HG03457 (cell line): Measurements from ENCODE around the gene CELF2.
"Not testable (repeated sequence)": the region's sequence is repeated elsewhere in the genome, so short reads cannot be mapped to it uniquely, and the experiment has no call there.

Source experiments
- ATAC-seq: cut with Tn5 transposase; IDR thresholded peaks from one replicate; pipeline ENCODE4 v1.9.1; 2021; ENCODE audit warnings: moderate number of reproducible peaks; ENCODE audit not compliant: unreplicated experiment

CELF2 gene

DNA sequence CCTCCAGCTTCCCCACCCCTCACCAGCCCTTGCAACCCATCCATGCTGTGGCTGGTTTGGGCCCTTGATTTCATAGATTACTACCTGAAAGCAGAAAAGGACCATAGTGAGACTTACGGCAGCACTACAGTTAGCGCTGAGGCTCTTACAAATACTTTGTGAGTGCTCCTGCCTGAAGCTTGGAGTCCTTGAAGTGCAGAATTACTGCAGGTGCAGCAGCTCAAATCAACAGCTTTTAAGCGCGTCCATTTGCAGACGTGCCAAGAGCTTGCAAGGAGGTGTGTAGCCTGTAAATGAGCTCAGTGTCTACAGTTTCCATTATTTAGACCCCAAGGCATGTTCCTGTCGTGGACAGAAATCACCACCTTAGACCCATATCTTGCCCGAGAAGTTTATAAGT is 103.0 kb downstream of the CELF2 start:
- ATAC-seq, result no peak

DNA sequence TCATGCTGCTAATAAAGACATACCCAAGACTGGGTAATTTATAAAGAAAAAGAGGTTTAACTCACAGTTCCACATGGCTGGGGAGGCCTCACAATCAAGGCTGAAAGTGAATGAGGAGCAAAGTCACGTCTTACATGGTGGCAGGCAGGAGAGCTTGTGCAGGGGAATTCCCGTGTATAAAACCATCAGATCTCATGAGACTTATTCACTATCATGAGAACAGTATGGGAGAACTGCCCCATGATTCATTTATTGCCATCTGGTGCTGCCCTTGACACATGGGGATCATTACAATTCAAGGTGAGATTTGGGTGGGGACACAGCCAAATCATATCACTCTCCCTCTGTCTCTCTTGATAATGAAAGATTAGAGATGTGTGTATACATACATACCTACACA is 106.2 kb downstream of the CELF2 start:
- ATAC-seq, result not testable (repeated sequence)

DNA sequence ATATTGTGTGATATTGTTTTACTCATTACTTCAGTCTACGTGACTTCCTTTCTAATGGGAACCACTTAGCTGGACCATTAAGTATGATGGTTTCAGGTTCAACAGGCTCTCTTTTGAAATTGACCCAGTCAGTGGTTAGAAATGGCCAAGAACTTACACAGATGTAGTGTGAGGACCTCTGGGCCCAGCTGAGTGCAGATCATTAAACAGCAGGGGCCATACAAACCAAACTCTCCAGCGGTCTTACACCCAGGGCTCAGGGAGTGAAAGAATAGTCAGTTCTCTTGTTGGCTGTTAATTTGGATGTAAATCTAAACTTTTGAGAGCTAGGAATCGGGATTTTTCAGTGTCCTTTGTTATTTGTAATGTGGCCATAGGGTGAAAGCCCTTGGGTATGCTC is 107.3 kb downstream of the CELF2 start:
- no peak for ATAC-seq

DNA sequence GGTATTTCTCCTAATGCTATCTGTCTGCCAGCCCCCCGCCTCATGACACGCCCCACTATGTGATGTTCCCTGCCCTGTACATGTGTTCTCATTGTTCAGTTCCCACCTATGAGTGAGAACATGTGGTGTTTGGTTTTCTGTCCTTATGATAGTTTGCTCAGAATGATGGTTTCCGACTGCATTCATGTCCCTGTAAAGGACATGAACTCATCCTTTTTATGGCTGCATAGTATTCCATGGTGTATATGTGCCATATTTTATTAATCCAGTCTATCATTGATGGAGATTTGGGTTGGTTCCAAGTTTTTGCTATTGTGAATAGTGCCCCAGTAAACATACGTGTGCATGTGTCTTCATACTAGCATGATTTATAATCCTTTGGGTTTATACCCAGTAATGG is 109.3 kb downstream of the CELF2 start:
- not testable (repeated sequence) for ATAC-seq

DNA sequence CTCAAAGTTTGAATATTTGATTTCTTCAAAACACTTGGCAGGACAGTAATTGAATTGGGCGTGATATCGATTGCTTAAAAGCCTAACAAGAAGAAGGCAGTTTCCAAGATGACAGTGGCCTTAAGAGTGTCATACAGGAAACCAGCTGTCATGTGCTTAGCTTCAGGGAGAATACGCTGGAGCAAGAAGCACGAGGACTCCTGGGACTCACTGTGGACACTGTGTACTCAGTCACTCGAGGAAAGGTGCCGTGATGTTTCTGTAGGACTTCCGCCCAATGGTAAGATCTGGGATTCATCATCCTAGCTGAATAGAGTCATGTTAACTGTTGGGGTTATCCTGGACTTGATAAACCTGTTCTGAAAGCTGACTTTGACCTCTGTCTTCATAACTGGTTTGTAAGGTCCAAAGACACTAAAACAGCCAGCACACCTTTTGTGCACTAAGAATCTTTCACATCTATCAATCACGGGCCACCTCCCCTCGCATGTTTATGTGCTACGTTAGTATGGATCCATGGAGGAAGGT is 113.5 kb downstream of the CELF2 start:
- no peak for ATAC-seq

DNA sequence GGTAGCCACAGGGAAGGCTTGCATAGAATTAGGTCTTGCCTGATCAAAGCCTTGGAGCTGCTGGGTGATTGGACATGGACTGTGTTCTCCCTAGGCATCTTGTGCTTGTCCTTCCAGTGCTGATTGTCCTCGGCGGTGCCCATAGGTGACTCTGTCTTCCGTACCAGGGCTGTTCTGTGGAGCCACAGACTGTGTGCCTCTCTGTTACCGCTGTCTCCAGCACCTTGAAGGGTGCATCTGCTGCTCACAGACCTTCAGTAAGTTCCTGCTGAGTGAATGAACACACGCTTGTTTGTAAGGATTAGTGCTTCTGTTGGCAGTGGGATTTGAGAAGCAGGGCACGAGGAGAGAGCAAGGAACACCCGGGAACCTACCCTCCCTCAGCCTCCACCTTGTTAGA is 116.7 kb downstream of the CELF2 start:
- no peak for ATAC-seq

DNA sequence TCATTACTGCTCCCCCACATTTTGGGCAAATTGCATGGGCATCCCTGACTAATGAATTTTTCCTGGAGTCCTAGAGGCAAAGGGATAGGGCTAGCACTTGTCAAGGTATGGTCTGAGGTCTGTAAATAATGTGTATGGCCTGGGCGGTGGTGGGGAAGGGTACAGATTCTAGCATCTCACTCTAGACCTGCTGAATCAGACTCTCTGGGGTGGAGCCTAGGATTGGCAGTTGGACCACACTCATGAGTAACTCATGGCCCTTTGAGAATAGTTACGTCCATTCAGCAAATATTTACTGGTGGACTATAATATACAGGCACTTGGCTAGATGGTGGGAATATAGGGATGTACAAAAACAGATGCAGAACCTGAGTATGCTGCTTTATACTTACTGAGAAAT is 118.0 kb downstream of the CELF2 start:
- no peak for ATAC-seq

DNA sequence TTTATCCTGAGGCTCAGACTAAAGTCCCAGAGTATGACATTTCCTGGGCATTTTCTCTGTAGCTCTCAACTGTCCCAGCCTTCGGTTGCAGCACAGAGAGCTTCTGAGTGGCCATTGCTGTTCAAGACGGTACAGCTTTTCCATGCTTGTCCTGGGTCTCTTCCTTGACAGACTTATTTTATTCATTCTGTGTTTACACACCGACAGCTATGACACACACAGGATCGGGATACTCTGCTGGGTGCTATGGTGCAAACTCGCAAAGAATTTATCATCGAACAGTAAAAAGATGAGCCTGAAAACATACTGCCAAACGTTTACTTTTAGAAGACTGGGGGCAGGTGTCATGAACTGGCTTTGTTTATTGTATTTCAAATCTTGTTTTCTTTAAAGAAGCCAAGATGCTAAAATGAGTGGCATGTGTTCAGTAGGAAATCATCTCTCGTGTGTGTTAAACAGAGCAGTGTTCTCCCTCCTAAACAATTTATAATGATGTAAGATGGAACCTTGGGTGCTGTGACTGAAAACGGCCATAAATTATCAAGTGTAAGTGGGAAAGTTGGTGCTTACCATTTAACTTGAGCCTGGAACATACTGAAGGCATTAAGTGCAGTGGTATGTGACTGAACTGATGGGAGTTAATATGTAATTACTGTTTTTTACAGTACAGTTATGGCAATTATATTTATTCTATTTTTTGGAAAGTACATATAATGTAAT is 120.8 kb downstream of the CELF2 start:
- no peak for ATAC-seq

DNA sequence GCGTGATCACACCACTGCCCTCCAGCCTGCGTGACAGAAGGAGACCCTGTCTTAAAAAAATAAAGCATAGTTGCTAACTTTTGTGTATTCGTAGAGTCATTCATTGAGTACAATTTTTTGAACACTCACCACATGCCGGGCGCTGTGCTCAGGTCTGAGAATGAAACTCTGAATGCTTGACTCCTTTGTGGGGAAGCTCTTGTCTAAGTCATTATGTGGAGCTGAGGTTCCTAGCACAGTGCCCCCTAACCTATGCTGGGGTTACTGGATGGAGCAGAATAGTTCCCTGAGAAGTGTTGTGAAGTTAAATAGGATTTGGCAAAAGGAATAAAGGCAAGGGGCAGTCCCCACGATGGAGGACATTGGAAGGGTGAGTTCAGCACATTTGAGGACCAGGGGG is 123.3 kb downstream of the CELF2 start:
- ATAC-seq, result no peak

DNA sequence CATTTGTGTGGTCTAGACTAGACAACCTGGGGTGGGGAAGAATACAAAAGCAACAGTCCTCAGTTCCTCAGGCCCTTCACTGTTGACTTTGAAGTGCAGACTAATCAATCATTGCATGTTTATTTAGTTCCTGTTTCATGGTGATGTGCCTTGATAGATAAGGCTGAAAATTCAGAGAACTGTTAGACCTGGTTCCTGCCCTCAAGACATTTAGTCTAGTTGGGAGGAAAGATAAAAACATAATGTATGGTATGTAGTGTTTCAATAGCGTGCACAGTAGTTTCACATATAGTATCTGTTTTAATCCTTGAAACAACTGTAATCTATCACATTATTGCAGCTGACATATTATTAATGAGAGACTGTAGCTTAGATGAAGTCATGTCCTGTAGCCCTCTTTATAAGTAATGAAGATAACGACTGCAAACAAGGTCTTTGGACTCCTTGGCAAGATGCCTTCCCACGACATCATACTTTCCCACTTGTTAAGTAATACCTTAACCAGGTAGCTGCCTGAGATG is 124.0 kb downstream of the CELF2 start:
- ATAC-seq, result no peak

DNA sequence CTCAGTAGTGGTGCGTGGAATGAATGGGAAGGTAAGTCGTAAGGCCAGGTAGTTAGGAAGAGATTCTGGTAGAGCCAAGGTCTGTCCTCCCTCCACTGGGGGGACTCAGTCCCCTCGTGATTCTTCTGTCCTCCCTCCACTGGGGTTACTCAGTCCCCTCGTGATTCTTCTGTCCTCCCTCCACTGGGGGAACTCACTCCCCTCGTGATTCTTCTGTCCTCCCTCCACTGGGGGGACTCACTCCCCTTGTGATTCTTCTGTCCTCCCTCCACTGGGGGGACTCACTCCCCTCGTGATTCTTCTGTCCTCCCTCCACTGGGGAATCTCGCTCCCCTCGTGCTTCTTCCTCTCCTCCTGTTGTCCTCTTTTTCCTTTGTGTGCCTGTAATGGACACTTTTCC is 125.1 kb downstream of the CELF2 start:
- ATAC-seq, result no peak

DNA sequence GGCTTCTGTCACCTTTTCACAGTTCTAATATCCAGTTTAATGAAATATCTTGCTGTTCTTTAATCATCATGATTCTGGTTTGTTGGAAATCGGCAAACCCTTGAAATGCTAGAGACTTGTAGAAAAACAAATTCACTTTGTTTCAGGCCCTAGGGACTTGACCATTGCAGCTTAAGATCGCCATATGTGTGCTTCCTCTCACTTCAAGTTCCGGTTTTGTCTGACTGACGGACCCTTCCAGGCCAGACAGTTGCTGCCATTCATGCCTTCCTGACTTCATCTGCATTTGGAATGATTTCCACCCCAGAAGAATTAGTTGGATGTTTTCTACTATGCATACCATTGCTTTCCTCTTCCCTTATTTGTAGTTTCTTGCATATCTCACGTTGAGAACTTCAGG is 125.6 kb downstream of the CELF2 start:
- ATAC-seq, result no peak

DNA sequence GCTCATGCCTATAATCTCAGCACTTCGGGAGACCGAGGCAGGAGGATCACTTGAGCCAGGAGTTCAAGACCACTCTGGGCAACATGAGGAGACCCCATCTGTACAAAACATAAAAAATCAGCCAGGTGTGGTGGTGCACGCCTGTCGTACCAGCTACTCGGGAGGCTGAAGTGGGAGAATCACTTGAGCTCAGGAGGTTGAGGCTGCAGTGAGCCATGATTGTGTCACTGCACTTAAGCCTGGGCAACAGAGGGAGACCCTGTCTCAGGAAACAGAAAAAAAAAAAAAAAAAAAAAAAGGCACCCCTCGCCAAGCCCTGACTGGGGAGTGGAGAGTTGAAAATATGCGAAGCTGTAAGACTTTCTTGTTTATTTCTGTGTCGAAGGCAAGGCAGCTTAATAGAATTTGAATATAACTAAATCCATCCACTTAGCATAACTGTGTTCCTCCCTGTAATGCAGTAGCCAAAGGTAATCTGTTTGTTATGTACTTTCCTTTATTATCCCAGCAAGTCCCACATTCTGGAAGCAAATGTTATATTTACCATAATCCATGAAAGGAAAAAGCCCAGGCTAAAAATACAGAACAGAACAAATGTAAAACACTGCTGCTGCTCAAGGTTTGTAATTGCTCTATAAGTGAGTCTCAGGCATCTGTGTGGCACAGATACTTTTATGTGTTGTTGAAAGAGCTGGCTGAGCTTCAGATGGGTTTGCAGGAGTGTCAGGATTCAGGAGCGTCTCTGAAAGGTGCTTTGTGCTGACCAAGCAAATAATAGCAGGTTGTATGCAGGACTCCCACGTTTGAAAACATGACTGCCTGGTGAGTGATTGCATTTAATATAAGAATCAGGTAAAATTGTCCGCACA is 127.2 kb downstream of the CELF2 start:
- peak; percentile 15 for ATAC-seq

DNA sequence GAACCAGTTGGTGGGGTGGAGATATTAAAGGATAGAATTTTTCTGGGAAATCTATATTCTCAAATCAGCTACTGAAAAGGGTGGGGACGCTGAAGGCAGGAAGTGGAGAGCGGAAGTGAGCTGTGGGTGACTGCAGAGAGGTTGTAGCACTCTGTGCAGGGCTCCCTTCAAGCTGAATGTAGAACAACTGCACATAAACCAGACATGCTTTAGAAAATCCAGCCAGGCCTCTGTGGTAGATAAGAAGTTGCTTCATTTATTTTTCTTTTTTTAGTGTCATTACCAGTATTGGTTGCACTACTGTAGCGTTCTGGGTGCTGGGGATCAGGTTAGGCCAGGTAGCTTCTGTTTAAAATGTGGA is 127.8 kb downstream of the CELF2 start:
- ATAC-seq, result peak; percentile 72

DNA sequence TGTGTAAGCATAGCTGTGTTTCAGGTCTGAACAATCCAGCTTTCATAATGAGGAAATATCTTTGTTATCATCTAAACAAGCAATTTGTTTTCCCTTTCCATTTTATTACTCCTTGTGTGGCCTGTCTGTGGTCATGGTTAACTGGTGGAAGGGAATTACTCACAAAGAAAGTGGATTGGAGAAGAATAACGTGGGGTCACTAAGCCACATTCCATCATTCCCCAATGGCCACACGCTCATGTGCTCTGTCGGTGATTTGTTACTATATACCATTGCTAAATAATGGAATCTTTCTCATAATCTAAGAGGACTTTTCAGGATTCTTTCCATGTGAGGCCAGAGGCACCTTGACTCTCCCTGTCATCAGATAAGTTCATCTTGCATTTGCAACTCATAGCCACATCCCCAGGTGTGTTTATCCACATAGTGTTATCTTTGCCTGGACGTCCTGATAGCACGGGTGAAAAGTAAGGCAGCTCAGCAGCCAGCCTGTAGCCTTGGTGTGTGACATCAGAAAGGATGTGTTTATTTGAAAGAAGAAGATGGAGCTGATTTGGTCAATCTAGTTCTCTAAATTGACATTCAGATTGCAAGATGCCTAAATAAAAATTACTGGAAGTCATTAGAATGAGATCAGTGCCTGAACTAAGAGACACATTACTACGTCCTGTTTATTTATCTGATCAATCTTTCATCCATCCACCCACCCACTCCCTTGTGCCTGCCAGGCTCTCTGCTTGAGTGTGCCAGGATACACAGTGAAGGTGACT is 128.9 kb downstream of the CELF2 start:
- no peak for ATAC-seq

DNA sequence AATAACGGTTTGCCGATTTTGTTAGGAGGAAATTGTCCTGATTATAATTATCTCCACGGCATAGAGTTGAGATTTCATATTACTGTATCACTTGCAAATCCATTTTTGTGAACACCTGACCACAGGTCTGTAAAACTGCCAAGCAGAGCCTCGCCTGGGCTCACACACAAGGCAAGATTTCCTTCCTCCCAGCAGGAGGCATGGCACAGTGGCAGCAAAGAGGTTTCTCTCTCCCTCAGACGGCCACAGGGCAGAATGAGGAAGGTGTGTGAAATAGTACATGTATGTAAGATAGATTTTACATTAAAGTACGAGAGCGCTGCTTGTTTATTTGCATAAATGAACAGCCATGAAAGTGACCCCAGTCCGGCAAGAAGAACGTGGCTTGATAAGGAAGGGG is 130.1 kb downstream of the CELF2 start:
- no peak for ATAC-seq

DNA sequence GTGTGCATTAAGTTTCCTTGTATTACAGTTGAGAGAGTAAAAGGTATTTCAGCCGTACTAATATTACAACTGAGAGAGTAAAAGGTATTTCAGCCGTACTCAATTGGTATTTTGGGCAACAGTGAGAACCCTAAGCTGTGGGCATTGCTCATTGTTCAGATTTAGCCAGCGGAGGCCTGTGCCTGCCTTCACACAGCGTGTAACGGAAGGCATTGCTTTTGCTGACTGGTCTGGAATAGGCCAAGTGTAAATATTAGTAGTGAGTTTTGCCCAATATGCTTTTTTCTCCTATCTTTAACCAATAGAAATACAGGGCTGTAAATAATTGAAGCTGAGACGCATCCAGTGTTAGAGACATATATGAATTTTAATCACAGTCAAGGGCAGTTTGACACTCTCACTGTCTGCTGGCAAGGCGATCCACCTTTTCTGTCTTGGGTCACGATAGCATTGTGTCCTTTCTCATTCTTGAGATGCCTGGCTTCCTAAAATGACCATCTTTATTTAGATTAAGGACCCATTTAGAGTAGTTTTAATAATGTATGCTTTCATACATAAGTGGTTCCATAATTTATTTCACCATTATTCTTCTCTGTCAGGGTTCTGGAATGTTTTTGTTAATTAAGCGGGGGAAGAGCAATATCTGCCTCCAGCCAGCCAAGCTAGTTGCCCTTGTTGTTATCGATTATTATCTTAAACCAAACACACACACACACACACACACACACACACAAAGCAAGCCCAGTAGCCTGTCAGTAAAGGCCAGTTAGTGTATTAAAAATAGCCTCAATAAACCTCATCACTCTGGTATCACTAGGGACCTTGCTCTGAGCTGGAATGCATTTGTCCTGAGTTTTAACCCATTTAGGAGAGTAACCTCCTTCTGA is 130.7 kb downstream of the CELF2 start:
- ATAC-seq, result no peak

DNA sequence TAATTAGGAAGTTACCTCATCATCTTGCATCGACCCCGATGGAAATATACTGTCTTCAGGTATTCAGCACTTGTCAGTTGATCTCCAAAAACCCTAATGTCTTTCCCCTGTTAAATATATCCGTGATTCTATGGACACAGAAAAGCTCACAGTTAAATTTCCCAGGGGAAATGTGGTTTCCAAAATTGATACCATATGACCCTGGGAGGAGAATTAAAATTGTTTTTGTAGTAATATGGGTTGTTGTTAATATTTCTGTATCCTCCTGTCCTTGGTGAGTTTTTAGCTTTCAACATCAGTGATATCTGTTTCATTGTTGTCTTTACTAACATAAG is 132.1 kb downstream of the CELF2 start:
- ATAC-seq, result no peak

DNA sequence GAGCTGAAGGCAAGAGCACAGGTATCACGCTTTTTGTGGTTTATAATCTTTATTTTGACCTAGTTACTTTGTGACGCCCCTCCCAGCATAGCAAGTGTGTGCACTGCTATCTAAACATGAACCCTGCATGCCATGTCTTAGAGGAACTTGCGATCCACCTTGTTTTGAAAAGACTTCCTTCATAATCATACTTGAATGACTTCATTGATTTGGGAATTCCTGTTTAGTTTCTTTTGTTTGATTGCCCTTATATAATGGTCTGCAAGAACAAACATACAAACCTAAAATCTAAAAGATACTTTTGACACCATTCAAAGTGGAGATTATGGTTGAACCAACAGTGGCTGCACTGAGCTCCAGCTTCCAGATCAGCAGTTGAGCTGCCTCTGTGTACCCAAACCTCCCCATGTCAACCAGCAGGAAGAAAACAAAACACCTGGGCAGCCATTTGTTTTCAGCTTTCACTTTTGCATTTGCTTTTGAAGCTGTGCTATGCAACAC is 132.6 kb downstream of the CELF2 start:
- ATAC-seq, result no peak

DNA sequence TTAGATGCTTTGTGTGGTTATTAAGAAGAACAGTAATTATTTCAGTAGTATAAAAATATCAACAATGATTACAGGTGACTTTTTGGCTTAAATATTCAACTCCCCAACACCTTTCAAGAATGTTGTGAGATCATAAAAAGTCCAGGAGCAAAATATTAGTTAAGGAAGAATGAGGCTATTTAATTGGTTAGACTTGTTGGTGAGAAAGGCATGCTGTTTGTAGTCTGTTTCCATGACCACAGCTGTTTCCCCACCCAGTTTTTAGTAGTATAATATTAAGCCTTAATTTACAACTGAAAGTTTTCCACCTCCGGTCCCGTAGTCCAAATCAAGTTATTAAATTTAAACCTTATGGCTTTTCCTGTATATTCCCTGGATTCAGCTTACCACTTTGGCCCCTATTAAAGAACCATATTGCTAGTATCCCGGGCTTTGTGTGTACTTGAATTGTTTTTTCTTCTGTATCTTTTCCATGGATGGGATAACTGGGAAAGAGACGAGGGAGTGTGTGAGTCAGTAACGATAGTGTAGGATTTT is 133.3 kb downstream of the CELF2 start:
- ATAC-seq, result no peak
